Psoas muscle (tissue), 8 donors: ENCODE data around the gene DHODH. TPM values are rescaled to one million over a fixed set of nuclear protein-coding genes. Genes with fewer than 3 reads are reported as not detected.

ENCODE experiments used
- ATAC-seq, 4 donors: fragments of 200-7000 bp; cut with Tn5 transposase; one replicate each; pipeline ENCODE4 v1.9.1; 2020; ENCODE audit warnings: moderate library complexity in 3 of 4, mild to moderate bottlenecking in 2 of 4
- DNase-seq, 2 donors: peaks; one replicate each; pipeline ENCODE4 v3.0.0-alpha.2; 2020
- H3K27ac ChIP-seq: fragments of 200-600 bp; one replicate; pipeline ENCODE4 v1.8.0; 2022
- H3K27me3 ChIP-seq, 3 donors: fragments of 200-600 bp in 1 of 3; one replicate each; pipeline versions ENCODE4 v1.6.1 to v1.8.0; 2013 to 2022; ENCODE audit warnings: low read length in 2 of 3, mild to moderate bottlenecking in 2 of 3, moderate library complexity in 1 of 3; ENCODE audit not compliant: insufficient read depth in 3 of 3
- H3K36me3 ChIP-seq, 2 donors: fragments of 200-600 bp in 1 of 2; one replicate each; pipeline versions ENCODE4 v1.6.1 to v1.8.0; 2013 to 2022; ENCODE audit warnings: low read depth in 1 of 2, mild to moderate bottlenecking in 1 of 2, moderate library complexity in 1 of 2; ENCODE audit not compliant: insufficient read depth in 1 of 2
- H3K4me1 ChIP-seq: fragments of 200-600 bp; one replicate; pipeline ENCODE4 v1.8.0; 2022
- H3K4me3 ChIP-seq: fragments of 200-600 bp; one replicate; pipeline ENCODE4 v1.8.0; 2022; ENCODE audit warnings: mild to moderate bottlenecking
- H3K9me3 ChIP-seq: fragments of 200-600 bp; one replicate; pipeline ENCODE4 v1.8.0; 2022
- WGBS, 3 donors: extraction: QIAGEN DNeasy Blood & Tissue Kit; methylation state at CpG; one replicate each; pipeline versions ENCODE4 v1.1.6 to v1.1.7; 2013; 5-methylcytosine and 5-hydroxymethylcytosine counted together
- intact Hi-C, 2 donors: fragments of 100-400 bp; cut with DNase I; formaldehyde crosslinking; loops; one replicate each; pipeline versions ENCODE4 v1.11.0 to v1.14.2; 2022
- polyA plus RNA-seq, 3 donors: library from polyadenylated mRNA; stranded (reverse); fragments of 200-250 nt; gene quantifications; one replicate each; pipeline ENCODE4 v1.2.3, GENCODE V29; 2013
- total RNA-seq, 4 donors: library from RNA; stranded (reverse); fragmentation: NEBNext Ultra II Directional in 2 of 4; extraction: Animal tissue kit (Norgen Biotek cat#: 25700) in 2 of 4; gene quantifications; one replicate each; pipeline versions ENCODE4 v1.2.1 to v1.2.4, GENCODE V29; 2021 to 2023
- TF ChIP-seq, protein P1 (sequence below): fragments of 200-600 bp; IDR thresholded peaks from one replicate; pipeline ENCODE4 v1.8.0; 2022; ENCODE audit warnings: antibody characterized with exemption
- donor health status: healthy with polysubstance abuse.
- donor health status: DM: no; HTN: no; CAD: no; lungs with moderate emphysema.
- donor health status: Bipolar disorder and iron deficiency.
- donor health status: healthy.
- donor health status: DM: yes; HTN: yes; CAD: no.
- donor health status: DM: no; HTN: no; CAD: no.
- donor health status: DM: no; HTN: no; CAD: no.
- donor health status: DM: yes; HTN: yes; CAD: no.

DHODH gene
- total and polyA plus RNA-seq, 7 donors, result 7.3 to 13.4 (median 9.4) TPM

DNA sequence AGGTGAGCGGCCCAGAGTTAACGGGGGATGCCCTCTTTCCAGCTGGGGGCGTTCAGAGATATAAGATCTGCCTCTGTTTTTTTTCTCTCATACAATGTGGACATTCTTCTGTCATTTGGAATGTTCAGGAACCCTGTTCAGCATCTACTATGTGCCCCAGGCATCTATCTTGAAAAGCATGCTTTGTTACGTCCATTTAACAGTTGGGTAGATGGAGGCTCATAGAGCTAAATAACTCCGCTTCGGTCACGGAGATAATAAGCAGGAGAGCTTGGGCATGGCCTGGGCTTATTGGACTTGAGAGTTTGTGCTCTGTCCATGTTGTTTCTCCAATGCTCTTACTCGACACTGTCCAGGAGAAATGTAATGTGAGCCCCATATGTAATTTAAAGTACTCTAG, 6.1 kb downstream of the DHODH start:
- TF ChIP-seq, protein P1, sequence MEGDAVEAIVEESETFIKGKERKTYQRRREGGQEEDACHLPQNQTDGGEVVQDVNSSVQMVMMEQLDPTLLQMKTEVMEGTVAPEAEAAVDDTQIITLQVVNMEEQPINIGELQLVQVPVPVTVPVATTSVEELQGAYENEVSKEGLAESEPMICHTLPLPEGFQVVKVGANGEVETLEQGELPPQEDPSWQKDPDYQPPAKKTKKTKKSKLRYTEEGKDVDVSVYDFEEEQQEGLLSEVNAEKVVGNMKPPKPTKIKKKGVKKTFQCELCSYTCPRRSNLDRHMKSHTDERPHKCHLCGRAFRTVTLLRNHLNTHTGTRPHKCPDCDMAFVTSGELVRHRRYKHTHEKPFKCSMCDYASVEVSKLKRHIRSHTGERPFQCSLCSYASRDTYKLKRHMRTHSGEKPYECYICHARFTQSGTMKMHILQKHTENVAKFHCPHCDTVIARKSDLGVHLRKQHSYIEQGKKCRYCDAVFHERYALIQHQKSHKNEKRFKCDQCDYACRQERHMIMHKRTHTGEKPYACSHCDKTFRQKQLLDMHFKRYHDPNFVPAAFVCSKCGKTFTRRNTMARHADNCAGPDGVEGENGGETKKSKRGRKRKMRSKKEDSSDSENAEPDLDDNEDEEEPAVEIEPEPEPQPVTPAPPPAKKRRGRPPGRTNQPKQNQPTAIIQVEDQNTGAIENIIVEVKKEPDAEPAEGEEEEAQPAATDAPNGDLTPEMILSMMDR, result no peak
- H3K27ac ChIP-seq, result peak overlapping the region; percentile 38
- 68 to 76% (median 68%) methylated on average over 8 of the region's 8 CpGs for WGBS, 3 donors
- H3K36me3 ChIP-seq, result peaks cover 4 to 55% of the 10 kb centered on the region in 2 donors
- no peaks in the 10 kb centered on the region for H3K27me3 ChIP-seq
- peaks cover 18% of the 10 kb centered on the region for H3K4me1 ChIP-seq
- H3K4me3 ChIP-seq, result no peak overlapping the region
- DNase-seq, result no peak
- no peak for ATAC-seq
- intact Hi-C loops, result loop anchor here in 1 of 2 donors (5.0 kb wide), 1 partner anchor 78 kb away; the partner anchor contains the start of genes DHX38 and TXNL4B
- no peaks in the 10 kb centered on the region for H3K9me3 ChIP-seq

DNA sequence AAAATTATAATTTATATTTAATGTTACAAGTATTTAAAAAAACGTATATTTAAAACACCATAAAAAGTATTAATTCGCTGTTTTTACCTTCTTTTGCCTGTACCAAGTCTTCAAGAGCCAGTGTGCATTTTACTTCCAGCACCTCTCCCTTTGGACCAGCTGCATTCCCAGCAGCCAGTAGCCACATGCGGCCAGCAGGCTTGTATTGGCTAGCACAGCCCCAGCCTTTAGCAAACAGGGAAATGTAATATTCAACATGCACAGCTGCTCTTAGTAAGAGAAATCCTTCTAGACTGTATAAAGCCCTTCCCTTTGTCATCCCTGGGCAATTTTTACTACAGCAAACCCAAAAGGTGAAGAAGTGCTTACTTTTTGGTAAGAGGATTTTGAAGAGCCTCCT, 6.6 kb downstream of the DHODH start:
- H3K27ac ChIP-seq, result peak overlapping the region; percentile 38
- intact Hi-C loops, result no loop called here
- no peak for DNase-seq
- peaks cover 18% of the 10 kb centered on the region for H3K4me1 ChIP-seq
- H3K27me3 ChIP-seq, result no peaks in the 10 kb centered on the region
- WGBS, 3 donors, result 68 to 83% (median 71%) methylated on average over 3 of the region's 3 CpGs
- H3K36me3 ChIP-seq, result peaks cover 4 to 57% of the 10 kb centered on the region in 2 donors
- peak in 3 of 4 donors; percentile 25 to 50 (median 45) for ATAC-seq
- H3K9me3 ChIP-seq, result no peaks in the 10 kb centered on the region
- no peak overlapping the region for H3K4me3 ChIP-seq
- TF ChIP-seq, protein P1, result no peak

DNA sequence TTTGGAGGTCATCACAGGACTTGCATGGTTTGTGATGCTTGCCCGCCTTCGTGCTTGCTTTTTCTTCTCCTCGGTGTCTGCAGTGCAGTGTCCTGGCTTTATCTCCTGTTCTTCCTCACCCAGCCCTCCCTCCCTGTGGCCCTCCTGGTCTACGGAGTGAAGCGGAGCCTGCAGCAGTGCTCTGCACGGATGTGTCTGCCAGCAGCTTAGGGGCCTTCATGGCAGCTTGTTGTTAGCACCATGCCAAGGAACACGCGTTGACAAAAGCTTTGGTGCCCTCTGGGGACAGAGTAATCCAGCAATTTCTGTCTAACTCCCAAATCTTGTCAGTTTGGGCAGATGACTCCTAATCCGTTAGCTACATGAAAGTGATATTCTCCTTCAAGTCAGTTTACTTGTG, 9.9 kb downstream of the DHODH start:
- Histone ChIP-seq H3K27ac (no peak overlapping the region), H3K4me1 (peaks cover 12% of the 10 kb centered on the region), H3K4me3 (no peak overlapping the region), H3K27me3 (no peaks in the 10 kb centered on the region), H3K9me3 (no peaks in the 10 kb centered on the region), H3K36me3 (peaks cover 7 to 76% of the 10 kb centered on the region in 2 donors)
- intact Hi-C loops, result no loop called here
- 62 to 75% (median 67%) methylated on average over 9 of the region's 9 CpGs for WGBS, 3 donors
- ATAC-seq, result no peak
- no peak for DNase-seq
- TF ChIP-seq, protein P1, result no peak

DNA sequence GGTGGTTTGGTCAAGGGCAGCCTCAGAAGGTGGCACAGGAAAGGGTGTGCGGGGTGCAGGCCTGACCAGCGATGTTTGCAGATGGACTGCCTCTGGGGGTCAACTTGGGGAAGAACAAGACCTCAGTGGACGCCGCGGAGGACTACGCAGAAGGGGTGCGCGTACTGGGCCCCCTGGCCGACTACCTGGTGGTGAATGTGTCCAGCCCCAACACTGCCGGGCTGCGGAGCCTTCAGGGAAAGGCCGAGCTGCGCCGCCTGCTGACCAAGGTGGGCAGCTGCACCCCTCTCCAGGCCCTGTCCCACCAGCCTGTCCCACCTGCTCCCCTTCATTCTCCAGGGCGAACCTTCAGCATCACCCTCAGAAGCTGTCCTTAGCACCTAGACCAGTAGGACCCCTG, 12.5 kb downstream of the DHODH start:
- peaks cover 7 to 93% of the 10 kb centered on the region in 2 donors for H3K36me3 ChIP-seq
- no peak for DNase-seq
- no peaks in the 10 kb centered on the region for H3K27me3 ChIP-seq

More for the DNA sequence above, 12.5 kb downstream of the DHODH start:
- no peak for ATAC-seq
- H3K9me3 ChIP-seq, result no peaks in the 10 kb centered on the region
- no peaks in the 10 kb centered on the region for H3K4me1 ChIP-seq
- WGBS, 3 donors, result 80 to 88% (median 86%) methylated on average over 15 of the region's 15 CpGs
- intact Hi-C loops, result no loop called here
- no peak overlapping the region for H3K4me3 ChIP-seq
- H3K27ac ChIP-seq, result no peak overlapping the region
- TF ChIP-seq, protein P1, result no peak
